Left ventricle myocardium inferior (tissue), 1 donor: ENCODE data around the gene P2RY6. TPM values are rescaled to one million over a fixed set of nuclear protein-coding genes. Genes with fewer than 3 reads are reported as not detected.
A peak's percentile ranks its signal among the peaks of the same experiment; 100 is the strongest.

Experiments used
- DNase-seq: peaks from one replicate; pipeline ENCODE4 v3.0.0-alpha.2; 2020
- H3K27ac ChIP-seq: fragments of 200-600 bp; replicated peaks from 2 replicates; pipeline ENCODE4 v1.8.0; 2021
- H3K27me3 ChIP-seq: fragments of 200-600 bp; 2 replicates; pipeline ENCODE4 v1.8.0; 2021; ENCODE audit warnings: low read depth
- H3K36me3 ChIP-seq: fragments of 200-600 bp; 2 replicates; pipeline ENCODE4 v1.8.0; 2021
- H3K4me1 ChIP-seq: fragments of 200-600 bp; 2 replicates; pipeline ENCODE4 v1.8.0; 2021
- H3K4me3 ChIP-seq: fragments of 200-600 bp; 2 replicates; pipeline ENCODE4 v1.8.0; 2021; ENCODE audit warnings: mild to moderate bottlenecking, moderate library complexity
- H3K9me3 ChIP-seq: fragments of 200-600 bp; replicated peaks from 2 replicates; pipeline ENCODE4 v1.8.0; 2021
- CTCF ChIP-seq: fragments of 200-600 bp; IDR thresholded peaks from 2 replicates; pipeline ENCODE4 v1.8.0; 2021; ENCODE audit warnings: antibody characterized with exemption, mild to moderate bottlenecking, borderline replicate concordance
- intact Hi-C: fragments of 100-400 bp; cut with micrococcal nuclease; formaldehyde crosslinking; loops from one replicate; pipeline ENCODE4 v1.11.0; 2022
- total RNA-seq: library from RNA; stranded (reverse); fragmentation: NEBNext Ultra II Directional; extraction: Animal tissue kit (Norgen Biotek cat#: 25700); gene quantifications from one replicate; pipeline ENCODE4 v1.2.1, GENCODE V29; 2021
- donor health status: DM: no; HTN: yes; CAD: no; lungs with severe emphysema.

Gene P2RY6
- total RNA-seq, 1 donor from 2014 or later, result 2.2 TPM

- Histone ChIP-seq H3K9me3 (no peaks in the 10 kb centered on the region), H3K36me3 (peaks cover 8% of the 10 kb centered on the region), H3K27ac (peak overlapping the region; percentile 86), H3K27me3 (no peaks in the 10 kb centered on the region), H3K4me3 (no peak overlapping the region), H3K4me1 (peaks cover 87% of the 10 kb centered on the region)
- no peak for TF ChIP-seq CTCF
- intact Hi-C loops, result no loop called here
- no peak for DNase-seq
Measured at GRCh38 chr11:73239111-73239521, 33.0 kb upstream of the P2RY6 start.

DNA sequence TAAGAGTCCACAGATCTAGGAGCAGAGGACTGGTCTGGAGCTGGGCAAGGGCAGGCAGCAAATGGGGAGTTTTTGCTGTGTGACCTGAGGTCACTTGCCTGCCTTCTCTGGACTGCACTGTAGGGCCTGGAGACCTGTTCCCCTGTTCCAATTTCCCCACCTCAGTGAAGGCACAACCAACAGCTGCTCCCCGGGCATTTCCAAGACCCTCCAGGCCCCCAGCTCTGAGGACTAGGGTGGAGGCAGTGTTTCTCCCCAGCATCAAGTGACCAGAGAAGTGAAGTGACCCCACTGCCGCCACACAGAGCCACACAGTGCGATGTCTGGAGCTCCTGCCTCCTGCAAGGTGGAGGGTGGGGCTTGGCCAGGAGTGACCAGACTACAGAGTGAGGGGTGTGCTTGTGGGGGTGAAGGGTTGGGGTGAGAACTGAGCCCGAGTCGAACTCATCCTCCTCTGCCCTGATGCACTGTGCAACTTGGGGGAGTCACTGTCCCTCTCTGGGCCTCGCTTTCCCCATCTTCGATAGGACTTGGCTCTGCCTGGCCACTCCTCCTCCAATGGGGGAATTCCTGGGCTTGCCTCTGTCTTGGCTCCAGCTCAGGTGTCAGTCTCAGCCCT lies 32.5 kb upstream of the P2RY6 start:
- H3K4me1 ChIP-seq, result peaks cover 83% of the 10 kb centered on the region
- H3K36me3 ChIP-seq, result peaks cover 2% of the 10 kb centered on the region
- no peak for DNase-seq
- intact Hi-C loops, result loop anchor here (10.0 kb wide), 1 partner anchor 55 kb away; no protein-coding TSS in a partner anchor
- H3K9me3 ChIP-seq, result no peaks in the 10 kb centered on the region
- peak overlapping the region; percentile 86 for H3K27ac ChIP-seq
- H3K27me3 ChIP-seq, result no peaks in the 10 kb centered on the region
- TF ChIP-seq CTCF, result no peak
- no peak overlapping the region for H3K4me3 ChIP-seq

- no peak for TF ChIP-seq CTCF
- no peaks in the 10 kb centered on the region for H3K36me3 ChIP-seq
- no peak overlapping the region for H3K4me3 ChIP-seq
- intact Hi-C loops, result loop anchor here (10.0 kb wide), 1 partner anchor 55 kb away; no protein-coding TSS in a partner anchor
- H3K27ac ChIP-seq, result peak overlapping the region; percentile 86
- H3K9me3 ChIP-seq, result no peaks in the 10 kb centered on the region
- H3K27me3 ChIP-seq, result no peaks in the 10 kb centered on the region
- peaks cover 77% of the 10 kb centered on the region for H3K4me1 ChIP-seq
- DNase-seq, result peak; percentile 83
Measured at GRCh38 chr11:73240190-73240781, 31.9 kb upstream of the P2RY6 start.

DNA sequence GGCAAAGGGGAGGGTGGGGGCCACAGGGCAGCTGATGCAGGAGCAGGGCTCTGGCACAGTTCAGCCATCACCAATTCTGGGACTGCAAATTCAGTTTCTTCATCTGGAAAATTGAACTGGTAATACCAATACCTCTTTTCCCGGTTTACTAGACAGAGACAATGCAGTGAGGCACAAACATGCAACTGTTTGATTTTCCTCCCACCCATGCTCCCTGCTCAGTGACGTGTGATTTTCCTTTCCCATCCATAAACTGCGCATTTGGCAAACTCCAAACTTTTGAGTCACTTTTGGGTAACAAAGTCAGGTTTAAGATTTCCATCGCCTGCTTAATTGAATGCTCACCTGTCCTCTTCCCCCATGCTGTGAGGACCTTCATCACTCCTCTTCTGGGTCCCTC lies 30.8 kb upstream of the P2RY6 start:
- DNase-seq, result no peak
- H3K27ac ChIP-seq, result peak overlapping the region; percentile 86

More for the DNA sequence above, 30.8 kb upstream of the P2RY6 start:
- no peaks in the 10 kb centered on the region for H3K9me3 ChIP-seq
- intact Hi-C loops, result loop anchor here (10.0 kb wide), 1 partner anchor 56 kb away; no protein-coding TSS in a partner anchor
- H3K36me3 ChIP-seq, result no peaks in the 10 kb centered on the region
- H3K4me1 ChIP-seq, result peaks cover 67% of the 10 kb centered on the region
- no peak overlapping the region for H3K4me3 ChIP-seq
- H3K27me3 ChIP-seq, result no peaks in the 10 kb centered on the region
- TF ChIP-seq CTCF, result no peak
